Central memory CD4-positive, alpha-beta T cell (primary cell): Measurements from ENCODE around the gene ROBO1.

Experiments used
- DNase-seq: peaks from one replicate; pipeline ENCODE4 v3.0.0; 2022

Gene ROBO1

GRCh38 chr3:78665776-78666469 lies 1101.9 kb downstream of the ROBO1 start:
- no peak for DNase-seq

GRCh38 chr3:78665101-78665500 lies 1102.7 kb downstream of the ROBO1 start:
- no peak for DNase-seq

GRCh38 chr3:78660957-78661356 lies 1106.8 kb downstream of the ROBO1 start:
- DNase-seq, result no peak

GRCh38 chr3:78659386-78659987 lies 1108.3 kb downstream of the ROBO1 start:
- no peak for DNase-seq

GRCh38 chr3:78647726-78648125 lies 1120.1 kb downstream of the ROBO1 start:
- DNase-seq, result no peak

- no peak for DNase-seq
Observed at GRCh38 chr3:78645628-78646310, 1122.0 kb downstream of the ROBO1 start.

GRCh38 chr3:78644847-78645246 lies 1123.0 kb downstream of the ROBO1 start:
- no peak for DNase-seq

GRCh38 chr3:78642226-78643035 lies 1125.4 kb downstream of the ROBO1 start:
- DNase-seq, result no peak

- DNase-seq, result no peak
Observed at GRCh38 chr3:78641703-78642102, 1126.1 kb downstream of the ROBO1 start.

GRCh38 chr3:78634316-78634715 lies 1133.5 kb downstream of the ROBO1 start:
- no peak for DNase-seq

- DNase-seq, result no peak
Observed at GRCh38 chr3:78633626-78634025, 1134.2 kb downstream of the ROBO1 start.

GRCh38 chr3:78632925-78633553 lies 1134.8 kb downstream of the ROBO1 start:
- no peak for DNase-seq

- DNase-seq, result no peak
Observed at GRCh38 chr3:78629544-78629943, 1138.3 kb downstream of the ROBO1 start.

- DNase-seq, result no peak
Observed at GRCh38 chr3:78621061-78621716, 1146.6 kb downstream of the ROBO1 start.

GRCh38 chr3:78614486-78614885 lies 1153.3 kb downstream of the ROBO1 start:
- DNase-seq, result no peak

- DNase-seq, result no peak
Observed at GRCh38 chr3:78613421-78613879, 1154.3 kb downstream of the ROBO1 start.

GRCh38 chr3:78611278-78611677 lies 1156.5 kb downstream of the ROBO1 start:
- DNase-seq, result no peak

- no peak for DNase-seq
Observed at GRCh38 chr3:78610462-78611125, 1157.2 kb downstream of the ROBO1 start.

GRCh38 chr3:78606756-78607155 lies 1161.0 kb downstream of the ROBO1 start:
- no peak for DNase-seq

- DNase-seq, result no peak
Observed at GRCh38 chr3:78605178-78605577, 1162.6 kb downstream of the ROBO1 start.

GRCh38 chr3:78604341-78604740 lies 1163.5 kb downstream of the ROBO1 start:
- no peak for DNase-seq

GRCh38 chr3:78601249-78601648 lies 1166.5 kb downstream of the ROBO1 start:
- DNase-seq, result no peak
